NOMO-1 treated with DMSO at 0.1 percent for 48 hours (cell line): ENCODE results near the gene DZIP3.

Experiments
- DNase-seq: peaks from one replicate; lab custom pipeline; 2025; ENCODE audit not compliant: unreplicated experiment; lab: John Stamatoyannopoulos, UW

The DZIP3 gene, protein sequence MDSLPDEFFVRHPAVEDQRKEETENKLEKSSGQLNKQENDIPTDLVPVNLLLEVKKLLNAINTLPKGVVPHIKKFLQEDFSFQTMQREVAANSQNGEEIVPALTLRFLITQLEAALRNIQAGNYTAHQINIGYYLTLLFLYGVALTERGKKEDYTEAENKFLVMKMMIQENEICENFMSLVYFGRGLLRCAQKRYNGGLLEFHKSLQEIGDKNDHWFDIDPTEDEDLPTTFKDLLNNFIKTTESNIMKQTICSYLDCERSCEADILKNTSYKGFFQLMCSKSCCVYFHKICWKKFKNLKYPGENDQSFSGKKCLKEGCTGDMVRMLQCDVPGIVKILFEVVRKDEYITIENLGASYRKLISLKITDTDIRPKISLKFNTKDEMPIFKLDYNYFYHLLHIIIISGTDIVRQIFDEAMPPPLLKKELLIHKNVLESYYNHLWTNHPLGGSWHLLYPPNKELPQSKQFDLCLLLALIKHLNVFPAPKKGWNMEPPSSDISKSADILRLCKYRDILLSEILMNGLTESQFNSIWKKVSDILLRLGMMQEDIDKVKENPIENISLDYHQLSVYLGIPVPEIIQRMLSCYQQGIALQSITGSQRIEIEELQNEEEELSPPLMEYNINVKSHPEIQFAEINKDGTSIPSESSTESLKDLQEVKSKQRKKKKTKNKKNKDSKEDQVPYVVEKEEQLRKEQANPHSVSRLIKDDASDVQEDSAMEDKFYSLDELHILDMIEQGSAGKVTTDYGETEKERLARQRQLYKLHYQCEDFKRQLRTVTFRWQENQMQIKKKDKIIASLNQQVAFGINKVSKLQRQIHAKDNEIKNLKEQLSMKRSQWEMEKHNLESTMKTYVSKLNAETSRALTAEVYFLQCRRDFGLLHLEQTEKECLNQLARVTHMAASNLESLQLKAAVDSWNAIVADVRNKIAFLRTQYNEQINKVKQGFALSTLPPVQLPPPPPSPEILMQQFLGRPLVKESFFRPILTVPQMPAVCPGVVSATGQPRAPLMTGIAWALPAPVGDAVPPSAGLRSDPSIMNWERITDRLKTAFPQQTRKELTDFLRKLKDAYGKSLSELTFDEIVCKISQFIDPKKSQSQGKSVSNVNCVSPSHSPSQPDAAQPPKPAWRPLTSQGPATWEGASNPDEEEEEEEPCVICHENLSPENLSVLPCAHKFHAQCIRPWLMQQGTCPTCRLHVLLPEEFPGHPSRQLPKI

DNA sequence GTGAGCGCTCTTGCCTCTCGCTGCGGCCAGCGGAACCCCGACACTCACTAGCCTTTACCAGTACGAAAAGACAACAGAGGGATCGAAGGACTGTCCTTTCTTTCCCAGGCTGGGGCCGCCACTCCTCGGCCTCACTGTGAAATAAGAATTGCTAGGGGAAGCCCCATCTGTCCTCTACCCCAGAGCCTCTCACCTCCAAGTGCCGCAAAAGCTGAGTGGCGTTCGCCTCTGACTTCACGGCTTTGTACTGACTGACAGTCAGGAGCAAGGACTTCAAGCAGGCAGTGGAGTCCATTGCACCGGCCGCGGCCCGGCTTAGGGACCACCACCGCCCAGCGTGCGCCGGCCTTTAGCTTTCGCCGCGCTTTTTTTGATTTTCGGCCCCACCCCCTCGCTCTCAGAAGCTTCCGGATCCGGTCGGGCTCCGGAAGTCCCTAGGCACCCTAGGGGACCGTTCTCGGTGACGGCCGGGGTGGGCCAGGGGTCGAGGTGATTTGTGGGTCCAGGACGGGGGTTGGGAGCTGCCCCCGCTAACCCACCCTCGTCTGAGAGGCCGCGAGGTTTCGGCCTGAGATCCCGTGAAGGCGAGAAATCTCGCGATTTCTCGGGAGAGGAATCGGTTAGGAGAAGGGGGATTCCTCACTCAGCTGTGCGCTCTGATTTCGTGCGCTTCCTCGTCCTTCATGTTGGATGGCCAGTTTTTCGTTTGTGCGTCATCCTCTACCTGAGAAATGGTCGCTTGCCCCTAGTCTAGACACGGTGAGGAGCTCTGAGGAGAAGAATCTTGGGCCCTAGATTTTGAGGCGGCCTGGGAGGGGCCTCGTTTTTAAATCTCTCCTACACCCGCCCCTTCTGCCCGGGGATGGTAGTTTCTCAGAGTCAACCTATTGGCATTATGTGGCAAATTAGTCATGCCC lies at the start of gene DZIP3, which contains the start of gene CIP2A:
DZIP3 (plus strand) TSS at position 642 of the 917 bp plus-strand sequence. CDS start 15,685 bp downstream, outside the sequence.
CIP2A (minus strand) TSS at position 358 of the 917 bp plus-strand sequence; CDS start at position 295, 63 bp downstream.
- peak; percentile 83 for DNase-seq

DNA sequence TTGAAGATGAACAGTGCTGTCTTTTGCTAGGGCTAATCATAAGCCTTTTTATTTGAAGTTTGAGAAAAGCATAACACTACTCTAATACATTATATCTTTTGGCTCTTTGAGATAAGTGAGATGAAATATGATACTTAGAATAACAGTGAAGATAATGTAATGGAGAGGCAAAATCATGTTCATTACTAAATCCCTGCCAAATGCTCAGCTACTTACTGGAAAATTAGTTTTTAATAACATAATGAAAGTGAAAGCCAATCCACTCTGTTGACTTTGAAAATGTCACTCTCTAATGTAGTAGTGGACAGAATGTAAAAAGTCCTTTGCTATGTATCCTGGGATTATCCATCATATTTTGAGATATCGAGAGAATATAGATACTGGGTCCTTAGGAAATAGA lies 43.3 kb upstream of the DZIP3 start:
- no peak for DNase-seq

DNA sequence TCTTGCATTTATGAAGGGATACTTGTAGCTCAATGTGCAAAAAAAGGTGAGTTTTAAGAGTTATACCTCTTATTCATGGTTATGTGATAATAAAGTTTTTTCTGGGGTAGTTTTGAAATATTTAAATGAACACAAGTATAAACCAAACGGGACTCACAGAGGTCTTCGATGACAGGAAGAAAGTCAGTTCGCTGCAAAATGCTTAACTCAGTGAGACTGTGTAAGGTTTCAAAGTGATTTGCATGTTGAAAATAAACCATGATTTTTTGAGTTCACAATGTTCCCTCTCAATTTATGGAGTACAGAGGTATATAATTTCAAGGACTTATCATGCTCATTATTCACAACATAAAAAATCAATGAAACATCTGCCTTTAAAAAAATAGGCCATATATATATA lies 42.8 kb upstream of the DZIP3 start:
- no peak for DNase-seq

DNA sequence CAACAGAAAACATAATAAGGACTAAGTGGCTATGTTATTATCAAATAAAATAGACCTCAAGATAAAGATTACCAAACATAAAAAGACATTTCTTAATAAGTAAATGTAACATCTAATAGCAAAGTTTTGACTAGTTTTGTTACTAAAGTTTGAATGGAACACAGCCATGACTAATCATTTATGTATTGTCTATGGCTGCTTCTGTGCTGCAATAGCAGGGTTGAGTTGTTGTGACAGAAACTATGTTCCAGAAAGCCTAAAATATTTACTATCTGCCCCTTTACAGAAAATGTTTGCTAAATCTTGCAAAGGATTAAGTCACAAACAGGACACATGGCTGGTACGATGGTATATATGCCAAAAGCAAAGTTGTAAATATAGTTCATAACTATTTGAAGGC lies 41.2 kb upstream of the DZIP3 start:
- DNase-seq: no peak

DNA sequence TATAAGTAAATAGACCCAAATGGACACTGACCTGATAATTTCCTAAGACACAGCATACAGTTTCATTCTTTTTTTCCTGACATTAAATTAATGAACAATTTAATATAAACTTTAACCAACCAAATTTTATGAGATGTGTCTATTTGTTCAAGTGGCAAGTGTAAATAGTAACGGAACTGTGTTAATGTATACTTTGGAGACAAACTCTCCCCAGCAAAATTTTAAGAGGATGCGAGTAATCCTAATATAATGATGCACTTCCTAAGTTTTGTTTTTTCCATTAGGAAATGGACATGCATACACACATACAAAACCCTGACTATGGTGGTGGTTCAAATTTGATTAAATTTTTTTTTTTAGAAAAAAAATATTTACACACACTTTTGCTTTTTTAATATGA lies 40.6 kb upstream of the DZIP3 start:
- no peak for DNase-seq

DNA sequence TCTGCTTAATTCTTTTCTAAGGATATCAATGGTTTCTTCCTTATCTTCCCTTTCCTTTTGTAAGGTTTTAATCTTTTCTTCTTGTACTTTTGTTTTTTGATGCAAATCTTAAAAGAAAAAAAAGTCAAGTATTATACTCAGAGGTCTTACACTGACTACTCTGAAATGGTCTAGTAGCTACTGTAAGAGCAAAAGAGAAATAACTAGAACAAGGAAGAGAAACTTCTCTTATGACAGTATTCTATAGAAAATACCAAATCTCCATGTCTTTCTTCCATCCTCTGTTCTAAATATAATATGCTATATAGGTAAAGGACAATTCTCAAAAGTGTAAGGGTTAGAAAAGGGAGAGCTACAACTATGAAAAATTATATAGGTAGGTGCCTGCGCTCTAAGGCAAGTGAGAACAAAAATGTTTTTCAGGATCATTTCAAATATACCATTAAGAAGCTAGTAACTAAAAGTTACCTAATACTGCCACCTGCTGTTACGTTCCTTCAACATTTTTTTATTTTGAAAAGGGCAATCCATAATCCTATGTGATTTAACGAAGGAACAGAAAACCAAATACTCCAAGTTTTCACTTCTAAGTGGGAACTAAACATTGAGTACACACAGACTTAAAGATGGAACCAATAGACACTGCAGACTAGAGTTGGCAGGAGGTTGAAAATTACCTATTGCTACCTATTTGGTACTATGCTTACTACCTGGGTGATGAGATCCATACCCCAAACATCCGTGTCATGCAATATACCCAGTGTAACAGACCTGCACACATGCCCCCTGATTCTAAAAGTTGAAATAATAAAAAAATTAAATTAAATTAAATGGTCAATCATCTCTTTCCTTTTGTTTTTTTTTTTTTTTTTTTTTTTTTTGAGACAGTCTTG lies 37.0 kb upstream of the DZIP3 start:
- peak; percentile 38 for DNase-seq

DNA sequence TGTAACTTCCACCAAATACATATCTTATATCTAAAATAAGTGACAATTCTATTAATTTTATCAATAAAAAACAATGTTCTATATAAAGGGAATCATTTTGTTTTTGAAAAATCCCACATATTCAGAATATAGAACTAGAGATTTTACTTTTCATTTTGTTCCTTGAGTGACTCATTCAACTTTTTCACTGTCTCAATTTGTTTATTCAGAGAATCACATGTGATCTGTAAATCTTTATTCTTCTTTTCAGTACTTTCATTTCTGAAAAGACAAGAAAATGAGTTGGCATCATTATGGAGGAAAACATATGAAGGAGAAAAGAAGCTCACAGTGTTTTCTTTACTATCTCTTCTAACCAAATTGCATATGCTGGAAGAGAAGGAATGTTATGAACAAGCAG lies 35.3 kb upstream of the DZIP3 start:
- DNase-seq: no peak

DNA sequence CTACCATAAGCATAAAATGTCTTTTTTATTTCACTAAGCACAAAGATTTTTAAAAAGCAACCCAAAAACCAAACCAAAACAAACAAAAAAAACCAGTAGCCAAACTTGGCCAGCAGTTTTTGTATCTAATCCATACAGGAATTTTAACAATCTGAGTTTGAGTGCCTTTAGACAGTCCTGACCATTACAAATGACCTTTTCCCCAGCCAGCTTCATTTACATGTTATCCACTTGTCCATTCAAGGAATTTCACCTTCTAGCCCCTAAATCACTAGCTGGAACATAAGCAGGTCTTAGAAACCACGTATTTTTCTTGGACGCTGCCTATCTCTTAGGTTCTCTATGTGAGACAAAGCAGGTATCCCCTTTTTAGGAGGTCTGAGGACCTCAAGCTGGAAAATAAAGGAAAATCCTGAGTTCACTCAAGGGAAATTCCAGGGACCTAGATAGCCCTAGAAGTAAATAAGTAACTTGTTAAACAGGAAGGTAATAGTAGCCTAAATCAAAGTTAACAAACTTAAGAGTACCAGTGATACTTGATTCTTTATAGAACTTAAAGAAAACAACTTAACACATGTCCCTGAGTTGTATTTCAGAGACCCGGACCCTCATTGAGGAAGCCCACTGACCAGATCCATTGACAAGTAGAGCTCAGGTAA lies 34.5 kb upstream of the DZIP3 start:
- no peak for DNase-seq

DNA sequence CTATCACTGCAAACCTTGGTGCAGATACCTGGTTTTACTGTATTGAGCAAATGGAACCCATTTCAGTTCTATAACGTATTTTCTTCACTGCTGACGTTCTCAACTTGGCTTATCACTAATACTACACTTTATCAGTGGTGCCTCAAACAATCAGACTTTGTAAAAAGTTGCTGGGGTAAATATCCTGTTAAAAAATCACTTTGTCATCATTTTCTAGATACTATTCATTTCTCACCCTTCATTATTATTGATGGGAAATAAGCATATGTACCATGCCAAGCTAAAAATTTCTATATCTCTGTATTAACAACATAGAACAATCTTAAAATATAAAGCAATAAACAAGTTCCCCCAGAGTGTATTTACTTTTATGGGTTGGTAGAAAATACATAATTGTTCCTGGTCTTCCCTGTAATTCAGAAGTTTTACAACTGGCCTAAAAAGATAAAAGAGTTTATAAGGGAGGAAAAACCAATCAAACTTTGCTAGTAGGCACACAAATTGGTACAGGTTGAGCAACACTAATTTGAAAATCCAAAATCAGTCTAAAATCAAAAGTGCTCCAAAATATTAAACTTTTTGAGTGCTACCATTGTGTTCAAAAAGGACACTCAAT lies 33.4 kb upstream of the DZIP3 start:
- DNase-seq: no peak

DNA sequence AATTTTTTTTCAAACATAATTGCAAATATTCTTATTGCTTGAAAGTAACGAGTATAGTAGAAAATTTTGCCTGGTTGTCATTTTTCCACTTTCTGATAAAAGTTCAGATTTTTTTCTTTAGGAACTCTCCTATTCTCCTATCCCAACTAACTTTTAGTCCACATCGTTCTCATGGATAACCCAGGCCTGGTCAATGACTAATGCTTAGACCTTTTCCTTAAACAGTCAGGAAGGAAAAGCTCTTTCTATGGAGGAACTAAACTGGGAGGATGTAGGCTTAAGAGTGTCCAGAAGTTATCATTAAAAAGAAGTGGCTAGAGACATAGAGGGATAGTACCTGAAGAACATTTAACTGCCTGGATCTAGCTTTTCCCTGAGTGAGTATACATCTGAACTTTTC lies 27.0 kb upstream of the DZIP3 start:
- no peak for DNase-seq

DNA sequence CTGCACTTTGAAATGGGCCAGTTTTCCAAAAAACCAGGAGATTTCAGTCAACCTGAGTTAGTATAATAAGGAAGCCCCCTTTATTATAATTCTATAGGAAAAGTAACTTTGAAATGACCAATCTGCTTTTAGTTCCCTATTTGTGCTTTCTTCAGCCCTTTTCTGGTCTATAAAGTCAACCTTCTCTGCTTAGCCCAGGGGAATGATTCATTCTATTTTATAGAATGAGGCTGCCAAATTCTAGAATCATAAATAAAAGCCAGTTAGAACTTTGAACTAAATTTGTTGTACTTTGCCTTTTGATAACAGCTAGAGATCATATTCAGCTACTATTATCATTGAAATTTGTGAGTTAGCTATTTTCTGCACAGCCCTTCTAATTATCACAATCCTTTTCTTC lies 25.0 kb upstream of the DZIP3 start:
- no peak for DNase-seq

DNA sequence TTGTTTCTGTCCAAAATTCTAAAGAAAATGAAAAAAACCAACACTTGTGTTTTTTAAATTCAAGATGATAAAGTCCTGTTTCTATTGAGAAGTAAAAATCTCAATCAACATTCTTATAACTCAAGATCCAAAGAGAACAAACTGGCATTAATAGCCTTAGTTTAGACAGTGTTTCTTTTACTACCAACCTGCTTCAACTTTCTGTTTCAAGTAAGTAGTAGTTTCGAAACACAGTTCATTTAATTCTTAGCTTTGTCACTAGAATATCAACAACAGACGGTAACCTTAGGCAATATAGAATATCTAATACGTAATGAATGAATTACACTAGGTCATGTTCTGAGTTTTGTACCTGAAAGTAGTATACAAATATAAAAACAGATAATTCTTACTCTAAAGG lies 24.0 kb upstream of the DZIP3 start:
- DNase-seq: no peak

DNA sequence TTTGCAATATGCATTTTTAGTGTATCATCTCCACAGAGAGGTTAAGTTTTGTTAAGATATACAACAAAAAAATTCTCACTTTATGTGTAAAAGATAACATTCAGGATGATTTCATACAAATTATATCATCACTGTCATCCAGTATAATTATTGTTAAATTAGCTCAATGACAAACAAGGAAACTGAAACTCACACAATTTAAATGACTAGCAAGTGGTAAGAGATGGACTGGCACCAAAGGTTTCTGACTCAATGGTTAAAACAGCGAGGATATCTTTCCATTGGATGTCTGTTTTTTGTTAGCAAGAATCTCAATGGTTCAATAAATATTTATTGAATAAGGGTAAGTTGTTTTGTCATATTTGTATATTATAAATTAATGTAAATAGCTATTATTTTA lies 22.9 kb upstream of the DZIP3 start:
- DNase-seq: no peak

DNA sequence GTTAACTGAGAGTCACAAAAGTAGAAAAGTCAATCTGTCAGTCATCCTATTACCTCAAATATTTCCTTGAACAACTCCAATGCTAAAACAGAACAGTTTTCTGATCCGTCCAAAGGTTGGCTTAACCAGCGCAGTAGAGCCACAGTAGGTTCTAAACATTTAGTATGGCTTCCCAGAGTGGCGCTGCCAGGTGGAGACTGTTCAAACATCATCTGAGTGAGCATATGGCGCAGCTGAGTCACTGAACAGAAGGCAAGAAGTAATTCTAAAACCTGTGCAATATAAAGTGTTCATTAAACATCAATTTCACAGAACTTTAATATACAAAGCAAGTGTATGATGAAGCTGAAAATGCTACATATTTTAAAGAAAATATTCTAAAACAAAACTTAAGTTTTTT lies 20.2 kb upstream of the DZIP3 start:
- no peak for DNase-seq

DNA sequence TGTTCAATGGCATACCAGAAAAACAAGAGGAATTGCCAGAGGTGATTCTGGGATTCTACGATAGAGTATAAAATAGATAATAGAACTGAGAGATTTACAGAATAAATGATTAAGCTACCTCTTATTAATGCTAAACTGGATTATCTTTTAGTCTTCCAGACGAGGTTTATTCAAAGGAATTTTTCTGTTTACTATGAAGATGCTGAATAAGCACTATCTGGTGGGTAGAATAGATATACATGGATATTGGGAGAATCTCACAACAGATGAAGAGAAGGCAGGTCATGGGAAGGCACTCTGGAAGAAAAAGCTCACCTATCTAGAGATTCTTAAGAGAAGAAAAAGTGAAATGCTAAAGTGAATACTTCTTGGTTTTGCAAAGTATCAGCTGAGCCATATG lies 11.5 kb upstream of the DZIP3 start:
- DNase-seq: no peak

DNA sequence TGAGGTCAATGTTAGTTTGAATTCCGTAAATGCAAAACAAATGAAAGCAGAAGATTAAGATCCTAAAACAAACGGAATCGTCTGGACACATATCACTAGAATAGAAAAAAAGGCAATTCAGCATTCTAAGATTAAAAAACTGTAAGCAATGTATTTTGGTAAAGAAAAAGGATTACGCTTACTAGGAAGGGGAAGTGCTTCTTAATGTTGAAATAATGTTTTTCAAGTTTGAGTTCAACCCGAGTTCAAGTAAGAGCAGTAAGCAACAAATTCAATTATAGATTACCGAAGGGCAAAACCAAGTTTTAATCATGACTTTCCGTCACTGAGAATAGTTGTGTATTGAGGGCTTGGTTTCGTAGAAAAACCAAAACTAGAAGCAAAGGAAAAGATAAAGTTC lies 921 bp upstream of the DZIP3 start:
- peak; percentile 75 for DNase-seq

DNA sequence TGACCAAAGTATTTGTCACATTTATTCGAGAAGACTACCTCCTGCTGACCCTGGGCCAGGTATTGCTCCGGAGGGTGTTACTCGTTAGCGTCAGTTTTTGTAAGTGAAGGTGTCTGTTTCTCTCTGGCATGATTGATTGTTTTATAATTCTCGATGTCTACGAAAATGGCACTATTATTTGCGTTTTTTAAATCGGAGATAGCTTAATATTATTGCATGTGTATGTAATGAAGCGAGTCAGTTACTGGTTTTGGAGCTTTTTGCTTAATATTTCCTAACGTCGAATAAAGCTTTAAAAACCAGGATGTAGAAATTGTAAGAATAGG lies 439 bp downstream of the DZIP3 start:
- no peak for DNase-seq

DNA sequence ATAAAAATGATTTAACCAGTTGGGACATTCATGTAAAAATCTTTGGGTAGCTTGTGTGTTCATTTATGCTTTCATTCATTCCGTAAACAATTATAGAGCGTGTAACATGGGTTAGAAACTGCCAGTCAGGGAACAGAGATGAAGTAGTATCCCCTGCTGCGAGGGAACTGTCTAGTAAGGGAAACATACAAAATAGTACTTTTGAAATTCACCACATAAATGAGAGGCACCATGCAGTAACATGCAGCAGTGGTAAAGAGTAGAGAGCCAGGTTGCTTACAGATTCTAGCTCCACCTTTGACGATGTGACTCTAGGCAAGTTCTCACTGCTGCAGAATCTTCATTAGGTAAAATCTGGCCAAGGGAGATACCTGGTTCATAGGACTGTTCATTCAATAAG lies 938 bp downstream of the DZIP3 start:
- DNase-seq: no peak

DNA sequence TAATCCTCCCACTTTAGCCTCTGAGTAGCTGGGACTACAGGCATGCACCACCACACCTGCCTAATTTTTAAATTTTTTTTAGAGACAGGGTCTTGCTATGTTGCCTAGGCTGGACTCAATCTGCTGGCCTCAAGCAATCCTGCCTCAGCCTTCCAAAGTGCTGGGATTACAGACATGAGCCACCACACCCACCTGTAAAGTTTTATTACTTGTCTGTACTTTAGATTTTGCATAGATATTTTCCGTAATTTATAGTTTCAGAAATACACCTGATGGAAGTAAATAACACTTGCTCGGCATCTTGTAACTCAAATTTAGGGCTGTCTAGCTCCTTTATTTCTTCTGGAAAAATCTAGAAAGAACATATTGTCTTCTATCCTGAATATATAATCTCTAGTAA lies 5.8 kb downstream of the DZIP3 start:
- DNase-seq: no peak
